ENCODE measurements around the gene FGF7. TPM values are rescaled to one million over a fixed set of nuclear protein-coding genes. Genes with fewer than 3 reads are reported as not detected.

FGF7 gene, protein sequence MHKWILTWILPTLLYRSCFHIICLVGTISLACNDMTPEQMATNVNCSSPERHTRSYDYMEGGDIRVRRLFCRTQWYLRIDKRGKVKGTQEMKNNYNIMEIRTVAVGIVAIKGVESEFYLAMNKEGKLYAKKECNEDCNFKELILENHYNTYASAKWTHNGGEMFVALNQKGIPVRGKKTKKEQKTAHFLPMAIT
- total RNA-seq (under 1 TPM in 1 of 2 donors, not detected in 1; 0.33 TPM), polyA plus RNA-seq (under 1 TPM; 0.13 to 0.62 TPM)

DNA sequence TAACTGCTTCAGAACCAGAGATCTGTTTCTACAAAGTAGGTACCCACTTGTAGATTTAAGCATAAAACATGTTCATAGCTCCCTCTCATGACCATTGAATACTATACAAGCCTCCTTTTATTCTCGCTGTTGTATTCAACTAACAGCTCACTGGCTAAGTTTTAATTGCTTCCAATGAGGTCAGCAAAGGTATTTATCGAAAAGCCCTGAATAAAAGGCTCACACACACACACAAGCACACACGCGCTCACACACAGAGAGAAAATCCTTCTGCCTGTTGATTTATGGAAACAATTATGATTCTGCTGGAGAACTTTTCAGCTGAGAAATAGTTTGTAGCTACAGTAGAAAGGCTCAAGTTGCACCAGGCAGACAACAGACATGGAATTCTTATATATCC is at the start of gene FGF7:
FGF7 (plus strand) TSS at position 222 of the 400 bp plus-strand sequence. CDS start 1,056 bp downstream, outside the sequence.
- no peak for DNase-seq (ENCODE audit: low spot score)

DNA sequence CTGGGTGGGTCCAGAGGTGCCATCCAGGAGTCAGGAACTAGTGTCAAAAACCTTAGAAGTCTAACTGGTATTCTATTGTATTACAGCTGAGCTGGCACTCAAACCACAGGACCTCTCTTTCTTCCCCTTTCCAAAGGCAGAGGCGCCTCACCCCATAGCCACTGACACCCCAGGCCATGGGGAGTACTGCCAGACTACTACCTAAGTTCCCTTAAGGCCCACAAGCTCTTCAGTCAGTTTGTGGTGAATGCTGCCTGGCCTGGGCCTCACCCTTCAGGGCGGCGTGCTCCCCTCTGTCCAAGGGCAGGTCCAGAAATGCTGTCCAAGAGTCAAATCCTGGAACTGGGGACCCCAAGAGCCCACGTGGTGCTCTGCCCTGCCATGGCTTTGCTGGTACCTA is 43.0 kb upstream of the FGF7 start:
- Histone ChIP-seq H3K27ac (ENCODE audit: low read depth in 1 of 2, low read length in 2 of 2) (no peak overlapping the region), H3K9ac (ENCODE audit: low read depth in 1 of 2, low read length in 2 of 2) (no peak overlapping the region), H3K4me1 (ENCODE audit: control insufficient read depth in 4 of 4, insufficient read depth in 4 of 4, low read length in 3 of 4) (no peaks in the 10 kb centered on the region), H3K27me3 (ENCODE audit: control insufficient read depth in 4 of 4, insufficient read depth in 4 of 4, low read length in 3 of 4) (no peaks in the 10 kb centered on the region), H3K9me3 (ENCODE audit: control insufficient read depth in 4 of 4, low read length in 3 of 4) (no peaks in the 10 kb centered on the region), H3K4me3 (ENCODE audit: low read depth in 1 of 3, low read length in 3 of 3) (no peak overlapping the region), H3K36me3 (ENCODE audit: control insufficient read depth in 4 of 4, insufficient read depth in 3 of 4, low read depth in 1 of 4, low read length in 3 of 4) (no peaks in the 10 kb centered on the region)
- TF ChIP-seq FOXA2 (IDR thresholded peaks at IDR 0.05) (no peak), TAF1 (conservative IDR thresholded peaks at IDR 0.05) (no peak), FOXA1 (IDR thresholded peaks at IDR 0.05) (no peak), YY1 (IDR thresholded peaks at IDR 0.05) (no peak)
- TF ChIP-seq, protein P1, sequence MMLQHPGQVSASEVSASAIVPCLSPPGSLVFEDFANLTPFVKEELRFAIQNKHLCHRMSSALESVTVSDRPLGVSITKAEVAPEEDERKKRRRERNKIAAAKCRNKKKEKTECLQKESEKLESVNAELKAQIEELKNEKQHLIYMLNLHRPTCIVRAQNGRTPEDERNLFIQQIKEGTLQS (IDR thresholded peaks at IDR 0.05) = no peak
- DNase-seq (ENCODE audit: low spot score) = no peak
- 88% methylated on average over 4 of the region's 4 CpGs for WGBS

More for the DNA sequence above, at the start of gene FGF7:
- Histone ChIP-seq H3K4me3 (ENCODE audit: low read depth in 1 of 3, low read length in 3 of 3) (no peak within 1 kb of the TSS), H3K27ac (ENCODE audit: low read depth in 1 of 2, low read length in 2 of 2) (no peak within 1 kb of the TSS), H3K27me3 (ENCODE audit: control insufficient read depth in 4 of 4, insufficient read depth in 4 of 4, low read length in 3 of 4) (no peaks in the 10 kb centered on the region), H3K36me3 (ENCODE audit: control insufficient read depth in 4 of 4, insufficient read depth in 3 of 4, low read depth in 1 of 4, low read length in 3 of 4) (no peaks in the 10 kb centered on the region), H3K9me3 (ENCODE audit: control insufficient read depth in 4 of 4, low read length in 3 of 4) (no peaks in the 10 kb centered on the region), H3K9ac (ENCODE audit: low read depth in 1 of 2, low read length in 2 of 2) (no peak within 1 kb of the TSS), H3K4me1 (ENCODE audit: control insufficient read depth in 4 of 4, insufficient read depth in 4 of 4, low read length in 3 of 4) (no peaks in the 10 kb centered on the region)
- TF ChIP-seq HNF4A (conservative IDR thresholded peaks at IDR 0.05) (no peak), GABPA (IDR thresholded peaks at IDR 0.05 in 1 of 2, conservative IDR thresholded peaks at IDR 0.05 in 1 of 2) (no peak), JUND (IDR thresholded peaks at IDR 0.05) (no peak), TAF1 (conservative IDR thresholded peaks at IDR 0.05) (no peak), YY1 (IDR thresholded peaks at IDR 0.05) (no peak), SP1 (IDR thresholded peaks at IDR 0.05) (no peak), HNF4G (IDR thresholded peaks at IDR 0.05) (no peak), EGR1 (IDR thresholded peaks at IDR 0.05; ENCODE audit: low read depth in 2 of 2) (no peak)
- TF ChIP-seq, protein P2, sequence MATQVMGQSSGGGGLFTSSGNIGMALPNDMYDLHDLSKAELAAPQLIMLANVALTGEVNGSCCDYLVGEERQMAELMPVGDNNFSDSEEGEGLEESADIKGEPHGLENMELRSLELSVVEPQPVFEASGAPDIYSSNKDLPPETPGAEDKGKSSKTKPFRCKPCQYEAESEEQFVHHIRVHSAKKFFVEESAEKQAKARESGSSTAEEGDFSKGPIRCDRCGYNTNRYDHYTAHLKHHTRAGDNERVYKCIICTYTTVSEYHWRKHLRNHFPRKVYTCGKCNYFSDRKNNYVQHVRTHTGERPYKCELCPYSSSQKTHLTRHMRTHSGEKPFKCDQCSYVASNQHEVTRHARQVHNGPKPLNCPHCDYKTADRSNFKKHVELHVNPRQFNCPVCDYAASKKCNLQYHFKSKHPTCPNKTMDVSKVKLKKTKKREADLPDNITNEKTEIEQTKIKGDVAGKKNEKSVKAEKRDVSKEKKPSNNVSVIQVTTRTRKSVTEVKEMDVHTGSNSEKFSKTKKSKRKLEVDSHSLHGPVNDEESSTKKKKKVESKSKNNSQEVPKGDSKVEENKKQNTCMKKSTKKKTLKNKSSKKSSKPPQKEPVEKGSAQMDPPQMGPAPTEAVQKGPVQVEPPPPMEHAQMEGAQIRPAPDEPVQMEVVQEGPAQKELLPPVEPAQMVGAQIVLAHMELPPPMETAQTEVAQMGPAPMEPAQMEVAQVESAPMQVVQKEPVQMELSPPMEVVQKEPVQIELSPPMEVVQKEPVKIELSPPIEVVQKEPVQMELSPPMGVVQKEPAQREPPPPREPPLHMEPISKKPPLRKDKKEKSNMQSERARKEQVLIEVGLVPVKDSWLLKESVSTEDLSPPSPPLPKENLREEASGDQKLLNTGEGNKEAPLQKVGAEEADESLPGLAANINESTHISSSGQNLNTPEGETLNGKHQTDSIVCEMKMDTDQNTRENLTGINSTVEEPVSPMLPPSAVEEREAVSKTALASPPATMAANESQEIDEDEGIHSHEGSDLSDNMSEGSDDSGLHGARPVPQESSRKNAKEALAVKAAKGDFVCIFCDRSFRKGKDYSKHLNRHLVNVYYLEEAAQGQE (IDR thresholded peaks at IDR 0.05) = no peak
- TF ChIP-seq, protein P3, sequence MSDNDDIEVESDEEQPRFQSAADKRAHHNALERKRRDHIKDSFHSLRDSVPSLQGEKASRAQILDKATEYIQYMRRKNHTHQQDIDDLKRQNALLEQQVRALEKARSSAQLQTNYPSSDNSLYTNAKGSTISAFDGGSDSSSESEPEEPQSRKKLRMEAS (IDR thresholded peaks at IDR 0.05) = no peak
- WGBS = 84% methylated on average over 4 of the region's 4 CpGs

DNA sequence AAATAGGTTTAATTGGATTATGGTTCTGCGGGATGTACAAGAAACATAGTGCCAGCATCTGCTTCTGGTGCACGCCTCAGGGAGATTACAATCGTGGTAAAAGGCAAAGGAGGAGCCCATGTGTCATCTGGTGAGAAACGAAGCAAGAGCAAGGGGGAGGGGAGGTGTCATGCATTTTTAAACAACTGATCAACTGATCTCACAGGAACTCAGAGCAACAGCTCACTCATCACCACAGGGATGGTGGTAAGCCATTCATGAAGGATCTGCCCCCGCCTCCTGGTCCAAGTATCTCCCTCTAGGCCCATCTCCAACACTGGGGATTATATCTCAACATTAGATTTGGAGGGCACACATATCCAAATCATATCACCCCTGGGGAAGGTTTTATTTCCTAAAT is 42.1 kb upstream of the FGF7 start:
- Histone ChIP-seq H3K27me3 (ENCODE audit: control insufficient read depth in 4 of 4, insufficient read depth in 4 of 4, low read length in 3 of 4) (no peaks in the 10 kb centered on the region), H3K4me3 (ENCODE audit: low read depth in 1 of 3, low read length in 3 of 3) (no peak overlapping the region), H3K27ac (ENCODE audit: low read depth in 1 of 2, low read length in 2 of 2) (no peak overlapping the region), H3K9ac (ENCODE audit: low read depth in 1 of 2, low read length in 2 of 2) (no peak overlapping the region), H3K4me1 (ENCODE audit: control insufficient read depth in 4 of 4, insufficient read depth in 4 of 4, low read length in 3 of 4) (no peaks in the 10 kb centered on the region), H3K9me3 (ENCODE audit: control insufficient read depth in 4 of 4, low read length in 3 of 4) (no peaks in the 10 kb centered on the region), H3K36me3 (ENCODE audit: control insufficient read depth in 4 of 4, insufficient read depth in 3 of 4, low read depth in 1 of 4, low read length in 3 of 4) (no peaks in the 10 kb centered on the region)
- 78% methylated on average over 5 of the region's 5 CpGs for WGBS
- no peak for DNase-seq (ENCODE audit: low spot score)
- no peak for TF ChIP-seq RAD21 (IDR thresholded peaks at IDR 0.05)
- TF ChIP-seq YY1 (IDR thresholded peaks at IDR 0.05) = no peak
- no peak for TF ChIP-seq FOXA2 (IDR thresholded peaks at IDR 0.05)
- TF ChIP-seq, protein P4, sequence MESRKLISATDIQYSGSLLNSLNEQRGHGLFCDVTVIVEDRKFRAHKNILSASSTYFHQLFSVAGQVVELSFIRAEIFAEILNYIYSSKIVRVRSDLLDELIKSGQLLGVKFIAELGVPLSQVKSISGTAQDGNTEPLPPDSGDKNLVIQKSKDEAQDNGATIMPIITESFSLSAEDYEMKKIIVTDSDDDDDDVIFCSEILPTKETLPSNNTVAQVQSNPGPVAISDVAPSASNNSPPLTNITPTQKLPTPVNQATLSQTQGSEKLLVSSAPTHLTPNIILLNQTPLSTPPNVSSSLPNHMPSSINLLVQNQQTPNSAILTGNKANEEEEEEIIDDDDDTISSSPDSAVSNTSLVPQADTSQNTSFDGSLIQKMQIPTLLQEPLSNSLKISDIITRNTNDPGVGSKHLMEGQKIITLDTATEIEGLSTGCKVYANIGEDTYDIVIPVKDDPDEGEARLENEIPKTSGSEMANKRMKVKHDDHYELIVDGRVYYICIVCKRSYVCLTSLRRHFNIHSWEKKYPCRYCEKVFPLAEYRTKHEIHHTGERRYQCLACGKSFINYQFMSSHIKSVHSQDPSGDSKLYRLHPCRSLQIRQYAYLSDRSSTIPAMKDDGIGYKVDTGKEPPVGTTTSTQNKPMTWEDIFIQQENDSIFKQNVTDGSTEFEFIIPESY (IDR thresholded peaks at IDR 0.05) = no peak
- TF ChIP-seq HNF4G (IDR thresholded peaks at IDR 0.05) = no peak
- TF ChIP-seq HNF4A (conservative IDR thresholded peaks at IDR 0.05) = no peak
- TF ChIP-seq SP1 (IDR thresholded peaks at IDR 0.05) = no peak
- no peak for TF ChIP-seq RXRA (IDR thresholded peaks at IDR 0.05)
- TF ChIP-seq TAF1 (conservative IDR thresholded peaks at IDR 0.05) = no peak
- TF ChIP-seq EGR1 (IDR thresholded peaks at IDR 0.05; ENCODE audit: low read depth in 2 of 2) = no peak
- TF ChIP-seq JUND (IDR thresholded peaks at IDR 0.05) = no peak
- TF ChIP-seq FOXA1 (IDR thresholded peaks at IDR 0.05) = no peak
- no peak for TF ChIP-seq GABPA (IDR thresholded peaks at IDR 0.05 in 1 of 2, conservative IDR thresholded peaks at IDR 0.05 in 1 of 2)
- no peak for TF ChIP-seq NR2F2 (IDR thresholded peaks at IDR 0.05)
- TF ChIP-seq, protein P3 (IDR thresholded peaks at IDR 0.05) = no peak
- TF ChIP-seq, protein P2 (IDR thresholded peaks at IDR 0.05) = no peak
